ENCODE measurements around the gene CERK.
A peak's percentile ranks its signal among the peaks of the same experiment; 100 is the strongest.

The CERK gene

DNA sequence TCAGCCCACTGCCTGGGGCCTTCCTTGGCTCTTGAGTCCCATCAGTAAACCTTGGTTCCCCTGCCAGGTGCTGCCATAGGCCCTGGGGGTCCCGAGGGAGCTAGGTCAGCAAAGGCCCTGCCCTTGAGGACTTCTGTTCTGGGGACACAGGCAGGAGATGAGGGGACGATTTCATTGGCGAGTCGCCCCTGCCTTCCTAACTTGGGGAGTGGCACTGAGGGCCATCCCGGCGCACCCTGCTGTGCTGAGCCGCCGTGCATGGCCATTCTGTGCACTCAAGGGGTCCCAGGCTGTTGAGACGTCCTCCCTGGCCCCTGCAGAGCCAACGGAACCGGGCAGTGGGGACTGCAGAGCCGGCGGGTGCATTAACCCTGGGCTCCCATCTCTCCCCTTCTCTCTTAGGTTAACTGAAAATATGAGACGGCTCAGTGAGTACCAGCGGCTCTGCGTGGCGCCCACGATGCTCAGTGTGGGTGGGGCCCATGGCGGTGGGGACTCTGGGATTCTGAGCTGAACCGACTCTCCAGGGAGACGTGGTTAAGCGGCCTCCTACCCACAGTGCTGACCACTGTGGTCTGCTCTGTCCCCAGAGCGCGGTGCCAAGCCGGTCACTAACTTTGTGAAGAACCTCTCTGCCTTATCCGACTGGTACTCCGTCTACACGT is 74.5 kb downstream of the CERK start:
- no peak for DNase-seq (ENCODE audit: low read depth in 2 of 2, low spot score in 1 of 2)

DNA sequence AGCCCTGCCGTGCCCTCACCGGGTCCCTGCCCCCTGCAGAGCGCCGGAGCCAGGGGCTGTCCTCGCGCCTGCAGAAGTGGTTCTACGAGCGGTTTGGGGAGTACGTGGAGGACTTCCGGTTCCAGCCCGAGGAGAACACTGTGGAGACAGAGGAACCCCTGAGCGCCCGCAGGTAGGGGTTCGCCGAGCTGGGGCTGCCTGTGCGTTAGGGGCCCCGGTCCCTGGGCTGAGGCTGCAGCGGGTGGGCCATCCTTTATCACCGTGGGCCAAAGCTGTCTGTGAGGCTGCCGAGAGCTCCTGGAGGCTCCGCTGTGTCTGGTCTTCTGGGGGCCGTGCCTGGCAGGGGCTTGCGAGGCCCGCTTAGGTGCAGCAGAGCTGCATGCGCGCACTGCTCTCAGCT is 75.1 kb downstream of the CERK start:
- no peak for DNase-seq (ENCODE audit: low read depth in 2 of 2, low spot score in 1 of 2)

- DNase-seq (ENCODE audit: low read depth in 2 of 2, low spot score in 1 of 2): no peak
Observed at GRCh38 chr22:46662226-46662625, 75.8 kb downstream of the CERK start.

DNA sequence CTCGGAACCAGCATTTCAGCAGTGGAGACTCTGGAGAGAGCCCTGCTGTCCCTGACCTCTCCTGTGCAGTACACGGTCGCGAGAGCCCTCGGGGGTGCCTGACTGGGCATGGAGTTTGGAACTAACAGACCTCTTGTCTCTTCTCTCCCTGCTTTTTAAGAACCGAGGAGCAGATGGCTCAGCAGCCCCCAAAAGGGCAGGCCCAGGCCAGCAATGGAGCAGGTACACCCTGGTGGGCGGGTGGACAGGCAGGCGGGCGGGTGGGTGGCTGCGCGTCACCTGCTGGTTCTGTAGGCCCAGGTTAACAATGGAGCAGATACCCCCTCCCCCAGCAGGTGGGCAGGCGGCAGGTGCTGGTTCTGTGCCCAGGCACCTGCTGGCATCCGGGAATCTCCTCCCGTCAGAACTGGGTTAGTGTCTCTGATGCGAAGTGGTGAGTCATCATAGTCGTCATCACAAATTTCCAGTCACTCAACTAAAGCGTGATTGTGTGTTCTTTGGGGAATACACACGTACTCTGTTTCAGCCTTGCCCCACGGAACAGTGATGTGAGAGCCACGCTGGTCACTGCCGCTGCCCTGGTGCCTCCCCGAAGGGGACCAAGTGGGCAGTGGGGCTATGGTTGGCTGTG is 76.7 kb downstream of the CERK start:
- DNase-seq (ENCODE audit: low read depth in 2 of 2, low spot score in 1 of 2): peak in 1 of 2 donors; percentile 23

- DNase-seq (ENCODE audit: low read depth in 2 of 2, low spot score in 1 of 2): no peak
Observed at GRCh38 chr22:46660604-46661201, 77.3 kb downstream of the CERK start.

GRCh38 chr22:46659791-46660186 is 78.3 kb downstream of the CERK start:
- no peak for DNase-seq (ENCODE audit: low read depth in 2 of 2, low spot score in 1 of 2)

GRCh38 chr22:46659059-46659790 is 78.8 kb downstream of the CERK start:
- no peak for DNase-seq (ENCODE audit: low read depth in 2 of 2, low spot score in 1 of 2)

GRCh38 chr22:46657996-46658947 is 79.8 kb downstream of the CERK start:
- no peak for DNase-seq (ENCODE audit: low read depth in 2 of 2, low spot score in 1 of 2)

DNA sequence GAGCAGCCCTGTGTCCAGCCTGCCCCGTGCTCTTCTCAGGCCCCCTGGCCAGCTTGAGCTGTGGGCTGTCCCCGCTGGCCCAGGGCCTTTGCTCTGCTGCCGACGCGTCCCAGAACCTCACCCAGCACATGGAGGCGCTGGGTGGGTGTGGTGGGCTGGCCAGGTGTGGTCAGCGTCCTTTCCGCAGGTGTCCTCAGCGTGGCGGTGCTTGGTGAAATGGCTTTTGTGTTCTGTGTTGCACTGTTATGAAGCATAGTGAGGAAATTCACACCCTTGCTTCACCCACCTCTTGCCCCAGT is 80.4 kb downstream of the CERK start:
- DNase-seq (ENCODE audit: low read depth in 2 of 2, low spot score in 1 of 2): no peak

- no peak for DNase-seq (ENCODE audit: low read depth in 2 of 2, low spot score in 1 of 2)
Observed at GRCh38 chr22:46656856-46657654, 81.0 kb downstream of the CERK start.

DNA sequence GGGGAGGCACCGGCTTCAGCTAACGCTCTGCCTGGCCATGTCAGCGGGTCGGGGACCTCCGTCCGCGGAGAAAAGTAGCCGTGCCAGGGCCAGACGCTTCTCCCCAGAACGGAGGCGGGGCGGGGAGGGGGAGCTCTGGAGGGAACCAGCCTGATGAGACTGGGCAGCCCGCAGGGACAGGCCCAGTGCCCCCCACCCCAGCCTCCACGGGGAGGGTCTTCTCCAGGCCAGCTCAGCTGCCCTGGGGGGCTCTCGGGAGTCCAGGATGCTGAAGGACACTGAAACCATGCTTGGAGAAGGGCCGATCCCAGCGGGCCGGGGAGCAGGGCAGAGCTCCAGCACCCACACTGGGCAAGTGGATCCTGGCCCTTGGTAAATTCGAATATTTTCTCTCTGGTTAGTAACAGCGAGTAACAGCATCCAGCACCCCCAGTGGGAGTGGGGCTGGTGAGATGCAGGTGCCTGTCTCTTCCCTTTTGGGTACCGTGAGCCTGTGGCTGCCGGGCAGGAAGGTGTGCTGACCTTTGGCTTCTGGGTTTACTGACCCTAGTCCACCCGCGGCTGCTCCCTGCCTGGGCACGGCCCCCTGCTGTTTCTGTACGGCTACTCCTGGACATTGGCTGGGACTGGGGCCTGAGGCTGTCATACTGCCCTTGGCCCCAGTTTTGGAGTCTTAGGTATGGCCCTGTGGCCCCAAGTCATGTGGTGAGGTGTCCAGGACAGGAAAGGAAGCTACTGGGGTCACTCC is 82.0 kb downstream of the CERK start:
- no peak for DNase-seq (ENCODE audit: low read depth in 2 of 2, low spot score in 1 of 2)

GRCh38 chr22:46654927-46655595 is 83.0 kb downstream of the CERK start:
- no peak for DNase-seq (ENCODE audit: low read depth in 2 of 2, low spot score in 1 of 2)

GRCh38 chr22:46654426-46654825 is 83.6 kb downstream of the CERK start:
- no peak for DNase-seq (ENCODE audit: low read depth in 2 of 2, low spot score in 1 of 2)

DNA sequence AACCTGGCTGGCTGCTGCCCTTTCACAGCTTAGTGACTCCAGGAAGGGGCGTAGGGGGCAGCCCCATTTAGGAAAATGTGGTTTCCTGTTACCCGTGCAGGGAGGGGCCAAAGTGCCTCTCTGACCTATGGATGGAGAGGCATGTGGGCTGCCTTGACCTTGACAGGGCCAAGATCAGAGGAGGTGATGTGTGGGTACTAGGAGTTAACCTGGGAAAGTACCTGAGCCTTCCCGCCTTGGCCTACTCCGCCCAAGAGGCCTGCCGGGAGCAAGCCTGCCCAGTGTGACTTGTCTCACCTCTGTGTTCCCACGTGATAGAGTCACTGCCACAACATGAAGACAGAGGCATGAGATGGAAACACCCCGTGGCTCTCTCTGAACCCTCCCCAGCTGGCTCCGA is 84.5 kb downstream of the CERK start:
- DNase-seq (ENCODE audit: low read depth in 2 of 2, low spot score in 1 of 2): no peak

DNA sequence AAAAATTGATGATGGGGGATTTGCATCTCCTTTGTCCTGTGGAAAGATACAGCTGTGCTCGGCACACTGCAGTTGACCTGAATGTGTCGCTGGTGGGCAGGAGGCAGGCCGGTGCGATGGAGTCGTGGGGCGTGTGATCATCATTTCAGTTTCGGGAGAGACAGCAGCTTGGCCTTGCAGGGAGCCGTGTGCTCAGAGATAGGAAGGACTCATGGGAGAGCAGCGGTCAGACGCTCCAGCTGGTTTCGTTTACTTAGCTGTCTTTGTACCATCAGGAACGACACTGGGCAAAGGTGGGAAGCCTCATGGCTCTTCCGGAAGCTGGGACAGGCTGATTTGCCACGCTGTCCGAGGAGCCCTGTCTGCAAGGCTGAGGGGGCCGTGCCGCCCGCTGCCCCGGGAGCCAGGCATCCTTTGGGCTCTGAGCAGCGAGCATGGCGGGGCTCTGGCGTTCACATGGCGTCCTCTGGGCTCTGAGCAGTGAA is 85.2 kb downstream of the CERK start:
- no peak for DNase-seq (ENCODE audit: low read depth in 2 of 2, low spot score in 1 of 2)

DNA sequence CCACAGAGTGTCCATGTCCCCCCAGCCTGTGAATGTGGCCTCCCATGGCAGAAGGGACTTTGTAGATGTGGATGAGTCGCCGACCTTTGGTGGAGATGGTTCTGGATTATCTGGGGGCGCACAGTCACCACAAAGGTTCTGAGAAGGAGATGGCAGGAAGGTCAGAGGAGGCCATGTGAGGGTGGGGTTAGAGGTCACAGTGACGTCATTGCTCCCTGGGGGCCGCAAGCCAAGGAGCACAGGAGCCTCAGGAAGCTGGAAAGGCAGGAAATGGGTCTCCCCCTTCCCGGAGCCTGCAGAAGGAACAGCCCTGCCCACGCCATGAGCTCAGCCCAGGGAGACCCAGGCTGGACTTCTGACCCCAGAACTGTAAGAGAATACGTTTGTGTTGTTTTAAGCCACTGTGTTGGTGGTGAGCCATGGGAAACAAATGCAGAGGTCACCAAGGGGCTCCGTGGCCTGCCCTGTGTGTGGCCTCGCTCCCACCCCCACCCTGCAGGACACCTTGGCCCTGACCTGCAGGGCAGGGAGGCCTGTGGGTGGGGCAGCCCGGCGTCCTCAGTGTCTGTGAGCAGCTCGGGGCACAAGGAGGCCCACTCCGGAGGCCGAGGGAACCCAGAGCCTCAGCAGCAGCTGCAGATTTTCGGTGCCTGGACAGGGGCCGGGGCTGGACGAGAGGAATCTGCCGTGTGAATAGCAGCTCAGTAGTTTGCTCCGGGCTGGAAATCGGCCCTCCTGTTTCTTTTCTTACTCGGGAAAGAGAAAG is 85.8 kb downstream of the CERK start:
- DNase-seq (ENCODE audit: low read depth in 2 of 2, low spot score in 1 of 2): no peak

DNA sequence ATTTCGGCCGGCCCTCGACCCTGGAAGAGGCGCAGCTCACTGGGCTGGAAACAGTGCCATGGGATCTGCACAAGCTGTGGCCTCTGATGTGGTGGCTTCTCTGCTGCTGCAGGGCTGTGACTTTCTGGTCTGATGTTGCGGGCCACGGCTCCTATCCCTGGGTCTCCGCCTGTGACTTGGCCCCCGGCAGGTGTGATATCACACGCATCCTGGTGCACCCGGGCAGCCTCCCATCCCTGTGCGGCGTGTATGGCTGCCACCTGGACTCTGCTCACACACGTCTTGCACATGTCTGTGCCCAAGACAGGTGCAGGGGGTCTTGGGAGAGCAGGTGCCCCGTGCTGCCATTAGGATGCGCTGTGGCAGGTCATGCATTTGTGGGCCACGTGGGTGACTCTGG is 86.7 kb downstream of the CERK start:
- no peak for DNase-seq (ENCODE audit: low read depth in 2 of 2, low spot score in 1 of 2)

Data from stimulated activated CD8-positive, alpha-beta memory T cell treated with anti-CD3 and anti-CD28 coated beads, Interleukin-4, amount 100 ng/mL, for 4 hours (primary cell).